ENCODE measurements around the gene USE1.

- TF ChIP-seq, protein P1, sequence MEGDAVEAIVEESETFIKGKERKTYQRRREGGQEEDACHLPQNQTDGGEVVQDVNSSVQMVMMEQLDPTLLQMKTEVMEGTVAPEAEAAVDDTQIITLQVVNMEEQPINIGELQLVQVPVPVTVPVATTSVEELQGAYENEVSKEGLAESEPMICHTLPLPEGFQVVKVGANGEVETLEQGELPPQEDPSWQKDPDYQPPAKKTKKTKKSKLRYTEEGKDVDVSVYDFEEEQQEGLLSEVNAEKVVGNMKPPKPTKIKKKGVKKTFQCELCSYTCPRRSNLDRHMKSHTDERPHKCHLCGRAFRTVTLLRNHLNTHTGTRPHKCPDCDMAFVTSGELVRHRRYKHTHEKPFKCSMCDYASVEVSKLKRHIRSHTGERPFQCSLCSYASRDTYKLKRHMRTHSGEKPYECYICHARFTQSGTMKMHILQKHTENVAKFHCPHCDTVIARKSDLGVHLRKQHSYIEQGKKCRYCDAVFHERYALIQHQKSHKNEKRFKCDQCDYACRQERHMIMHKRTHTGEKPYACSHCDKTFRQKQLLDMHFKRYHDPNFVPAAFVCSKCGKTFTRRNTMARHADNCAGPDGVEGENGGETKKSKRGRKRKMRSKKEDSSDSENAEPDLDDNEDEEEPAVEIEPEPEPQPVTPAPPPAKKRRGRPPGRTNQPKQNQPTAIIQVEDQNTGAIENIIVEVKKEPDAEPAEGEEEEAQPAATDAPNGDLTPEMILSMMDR (IDR thresholded peaks at IDR 0.05): no peak
- TF ChIP-seq POLR2A (IDR thresholded peaks at IDR 0.05): no peak
Measured at GRCh38 chr19:17185590-17185989, 29.6 kb upstream of the USE1 start.
